Measurements from ENCODE around the gene HMCN2. TPM values are rescaled to one million over a fixed set of nuclear protein-coding genes. Genes with fewer than 3 reads are reported as not detected.

Gene HMCN2
- polyA plus RNA-seq, 2 of the 4 experiments (the other 2 are of a cell fraction) = 0.01 TPM; not detected in 1

DNA sequence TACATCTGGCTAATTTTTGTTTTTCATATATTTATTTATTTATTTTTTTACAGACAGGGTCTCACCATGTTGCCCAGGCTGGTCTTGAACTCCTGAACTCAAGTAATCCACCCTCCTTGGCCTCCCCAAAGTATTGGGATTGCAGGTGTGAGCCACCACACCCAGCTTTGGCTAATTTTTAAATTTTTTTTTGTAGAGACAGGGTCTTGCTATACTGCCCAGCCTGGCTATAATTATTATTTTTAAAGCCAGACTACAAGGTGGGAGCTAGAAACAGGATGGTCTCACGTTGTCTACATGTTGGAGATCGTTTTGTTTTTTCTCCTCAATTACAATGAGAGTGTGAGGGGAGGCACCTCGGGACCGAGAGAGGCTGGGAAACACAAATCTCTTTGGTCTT is 203.0 kb downstream of the HMCN2 start:
- H3K4me1 ChIP-seq = no peaks in the 10 kb centered on the region
- ATAC-seq (no peak), DNase-seq (ENCODE audit: low read depth in 1 of 2, low spot score in 1 of 2) (no peak), FAIRE-seq (no peak)
- H3K9me3 ChIP-seq = no peaks in the 10 kb centered on the region
- ChIA-PET CTCF (interaction anchor here (17.4 kb wide), 1 partner anchor 215 kb away, joined by 453 read pairs; no protein-coding TSS in a partner anchor), POLR2A (no interaction called here)
- TF ChIP-seq HOXB5 (CRISPR knock-in tag; IDR thresholded peaks at IDR 0.05) (no peak), CBX8 (IDR thresholded peaks at IDR 0.05) (no peak), SREBF2 (IDR thresholded peaks at IDR 0.05) (no peak), CHD4 (IDR thresholded peaks at IDR 0.05; ENCODE audit: borderline replicate concordance) (no peak), FOSB (CRISPR knock-in tag; IDR thresholded peaks at IDR 0.05) (no peak), FOSL2 (IDR thresholded peaks at IDR 0.05) (no peak), FOSL2 (CRISPR knock-in tag; IDR thresholded peaks at IDR 0.05) (no peak), ZFP36 (IDR thresholded peaks at IDR 0.05; ENCODE audit: borderline replicate concordance, partially characterized antibody) (no peak), RAD21 (conservative IDR thresholded peaks at IDR 0.05 in 1 of 2, IDR thresholded peaks at IDR 0.05 in 1 of 2) (no peak)
- no peak overlapping the region for H3K27ac ChIP-seq
- WGBS (ENCODE audit: missing lambda C conversion rate) = 31% methylated on average over 4 of the region's 4 CpGs
- no peak overlapping the region for H3K4me3 ChIP-seq
- no peak overlapping the region for H3K4me2 ChIP-seq

DNA sequence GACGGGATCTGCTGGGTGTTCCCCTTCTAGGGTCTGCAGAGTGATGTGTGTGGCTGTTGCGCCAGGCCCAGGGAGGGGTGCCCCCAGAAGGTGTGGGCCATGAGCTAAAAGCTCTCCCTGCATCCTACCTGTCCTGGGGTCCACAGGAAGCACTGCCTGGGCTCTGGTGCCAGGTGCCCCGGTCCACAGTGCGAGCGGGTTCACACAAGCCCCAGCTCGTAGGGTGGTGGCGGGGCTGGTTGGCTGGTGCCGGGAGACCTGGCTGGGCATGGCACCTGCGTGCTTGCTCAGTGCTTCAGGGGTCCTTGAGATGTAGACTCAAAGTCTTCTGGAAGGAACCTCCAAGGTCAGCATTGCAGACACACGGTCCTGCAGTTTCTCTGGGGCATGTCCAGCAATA is 204.7 kb downstream of the HMCN2 start:
- FAIRE-seq (no peak), DNase-seq (ENCODE audit: low read depth in 1 of 2, low spot score in 1 of 2) (no peak), ATAC-seq (no peak)
- ChIA-PET CTCF (interaction anchor here (6.7 to 17.4 kb wide), 2 partner anchors 9 to 213 kb away, joined by 56 to 453 read pairs; no protein-coding TSS in a partner anchor), POLR2A (no interaction called here)
- H3K9me3 ChIP-seq = no peaks in the 10 kb centered on the region
- WGBS (ENCODE audit: missing lambda C conversion rate) = 75% methylated on average over 9 of the region's 10 CpGs
- H3K4me2 ChIP-seq = no peak overlapping the region
- no peak overlapping the region for H3K27ac ChIP-seq
- no peaks in the 10 kb centered on the region for H3K4me1 ChIP-seq
- no peak overlapping the region for H3K4me3 ChIP-seq
- no peak for TF ChIP-seq KDM5A (IDR thresholded peaks at IDR 0.05)
- TF ChIP-seq, protein P1, sequence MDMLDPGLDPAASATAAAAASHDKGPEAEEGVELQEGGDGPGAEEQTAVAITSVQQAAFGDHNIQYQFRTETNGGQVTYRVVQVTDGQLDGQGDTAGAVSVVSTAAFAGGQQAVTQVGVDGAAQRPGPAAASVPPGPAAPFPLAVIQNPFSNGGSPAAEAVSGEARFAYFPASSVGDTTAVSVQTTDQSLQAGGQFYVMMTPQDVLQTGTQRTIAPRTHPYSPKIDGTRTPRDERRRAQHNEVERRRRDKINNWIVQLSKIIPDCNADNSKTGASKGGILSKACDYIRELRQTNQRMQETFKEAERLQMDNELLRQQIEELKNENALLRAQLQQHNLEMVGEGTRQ (IDR thresholded peaks at IDR 0.05) = no peak
- TF ChIP-seq, protein P2, sequence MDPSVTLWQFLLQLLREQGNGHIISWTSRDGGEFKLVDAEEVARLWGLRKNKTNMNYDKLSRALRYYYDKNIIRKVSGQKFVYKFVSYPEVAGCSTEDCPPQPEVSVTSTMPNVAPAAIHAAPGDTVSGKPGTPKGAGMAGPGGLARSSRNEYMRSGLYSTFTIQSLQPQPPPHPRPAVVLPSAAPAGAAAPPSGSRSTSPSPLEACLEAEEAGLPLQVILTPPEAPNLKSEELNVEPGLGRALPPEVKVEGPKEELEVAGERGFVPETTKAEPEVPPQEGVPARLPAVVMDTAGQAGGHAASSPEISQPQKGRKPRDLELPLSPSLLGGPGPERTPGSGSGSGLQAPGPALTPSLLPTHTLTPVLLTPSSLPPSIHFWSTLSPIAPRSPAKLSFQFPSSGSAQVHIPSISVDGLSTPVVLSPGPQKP (IDR thresholded peaks at IDR 0.05; ENCODE audit: low read depth, low read length) = no peak
- no peak for TF ChIP-seq NFE2L2 (conservative IDR thresholded peaks at IDR 0.05; ENCODE audit: low read length)
- TF ChIP-seq RFX5 (IDR thresholded peaks at IDR 0.05) = no peak
- no peak for TF ChIP-seq HDAC2 (IDR thresholded peaks at IDR 0.05)
- TF ChIP-seq EHF (CRISPR knock-in tag; IDR thresholded peaks at IDR 0.05) = no peak
- no peak for TF ChIP-seq FOXS1 (CRISPR knock-in tag; IDR thresholded peaks at IDR 0.05)
- TF ChIP-seq, protein P3, sequence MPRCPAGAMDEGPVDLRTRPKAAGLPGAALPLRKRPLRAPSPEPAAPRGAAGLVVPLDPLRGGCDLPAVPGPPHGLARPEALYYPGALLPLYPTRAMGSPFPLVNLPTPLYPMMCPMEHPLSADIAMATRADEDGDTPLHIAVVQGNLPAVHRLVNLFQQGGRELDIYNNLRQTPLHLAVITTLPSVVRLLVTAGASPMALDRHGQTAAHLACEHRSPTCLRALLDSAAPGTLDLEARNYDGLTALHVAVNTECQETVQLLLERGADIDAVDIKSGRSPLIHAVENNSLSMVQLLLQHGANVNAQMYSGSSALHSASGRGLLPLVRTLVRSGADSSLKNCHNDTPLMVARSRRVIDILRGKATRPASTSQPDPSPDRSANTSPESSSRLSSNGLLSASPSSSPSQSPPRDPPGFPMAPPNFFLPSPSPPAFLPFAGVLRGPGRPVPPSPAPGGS (IDR thresholded peaks at IDR 0.05) = no peak
- TF ChIP-seq, protein P4, sequence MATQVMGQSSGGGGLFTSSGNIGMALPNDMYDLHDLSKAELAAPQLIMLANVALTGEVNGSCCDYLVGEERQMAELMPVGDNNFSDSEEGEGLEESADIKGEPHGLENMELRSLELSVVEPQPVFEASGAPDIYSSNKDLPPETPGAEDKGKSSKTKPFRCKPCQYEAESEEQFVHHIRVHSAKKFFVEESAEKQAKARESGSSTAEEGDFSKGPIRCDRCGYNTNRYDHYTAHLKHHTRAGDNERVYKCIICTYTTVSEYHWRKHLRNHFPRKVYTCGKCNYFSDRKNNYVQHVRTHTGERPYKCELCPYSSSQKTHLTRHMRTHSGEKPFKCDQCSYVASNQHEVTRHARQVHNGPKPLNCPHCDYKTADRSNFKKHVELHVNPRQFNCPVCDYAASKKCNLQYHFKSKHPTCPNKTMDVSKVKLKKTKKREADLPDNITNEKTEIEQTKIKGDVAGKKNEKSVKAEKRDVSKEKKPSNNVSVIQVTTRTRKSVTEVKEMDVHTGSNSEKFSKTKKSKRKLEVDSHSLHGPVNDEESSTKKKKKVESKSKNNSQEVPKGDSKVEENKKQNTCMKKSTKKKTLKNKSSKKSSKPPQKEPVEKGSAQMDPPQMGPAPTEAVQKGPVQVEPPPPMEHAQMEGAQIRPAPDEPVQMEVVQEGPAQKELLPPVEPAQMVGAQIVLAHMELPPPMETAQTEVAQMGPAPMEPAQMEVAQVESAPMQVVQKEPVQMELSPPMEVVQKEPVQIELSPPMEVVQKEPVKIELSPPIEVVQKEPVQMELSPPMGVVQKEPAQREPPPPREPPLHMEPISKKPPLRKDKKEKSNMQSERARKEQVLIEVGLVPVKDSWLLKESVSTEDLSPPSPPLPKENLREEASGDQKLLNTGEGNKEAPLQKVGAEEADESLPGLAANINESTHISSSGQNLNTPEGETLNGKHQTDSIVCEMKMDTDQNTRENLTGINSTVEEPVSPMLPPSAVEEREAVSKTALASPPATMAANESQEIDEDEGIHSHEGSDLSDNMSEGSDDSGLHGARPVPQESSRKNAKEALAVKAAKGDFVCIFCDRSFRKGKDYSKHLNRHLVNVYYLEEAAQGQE (IDR thresholded peaks at IDR 0.05) = no peak
- TF ChIP-seq HOXA7 (CRISPR knock-in tag; IDR thresholded peaks at IDR 0.05) = no peak
- no peak for TF ChIP-seq CBX8 (IDR thresholded peaks at IDR 0.05)
- TF ChIP-seq, protein P5, sequence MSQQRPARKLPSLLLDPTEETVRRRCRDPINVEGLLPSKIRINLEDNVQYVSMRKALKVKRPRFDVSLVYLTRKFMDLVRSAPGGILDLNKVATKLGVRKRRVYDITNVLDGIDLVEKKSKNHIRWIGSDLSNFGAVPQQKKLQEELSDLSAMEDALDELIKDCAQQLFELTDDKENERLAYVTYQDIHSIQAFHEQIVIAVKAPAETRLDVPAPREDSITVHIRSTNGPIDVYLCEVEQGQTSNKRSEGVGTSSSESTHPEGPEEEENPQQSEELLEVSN (IDR thresholded peaks at IDR 0.05; ENCODE audit: borderline replicate concordance, low read depth) = no peak
- TF ChIP-seq, protein P6, sequence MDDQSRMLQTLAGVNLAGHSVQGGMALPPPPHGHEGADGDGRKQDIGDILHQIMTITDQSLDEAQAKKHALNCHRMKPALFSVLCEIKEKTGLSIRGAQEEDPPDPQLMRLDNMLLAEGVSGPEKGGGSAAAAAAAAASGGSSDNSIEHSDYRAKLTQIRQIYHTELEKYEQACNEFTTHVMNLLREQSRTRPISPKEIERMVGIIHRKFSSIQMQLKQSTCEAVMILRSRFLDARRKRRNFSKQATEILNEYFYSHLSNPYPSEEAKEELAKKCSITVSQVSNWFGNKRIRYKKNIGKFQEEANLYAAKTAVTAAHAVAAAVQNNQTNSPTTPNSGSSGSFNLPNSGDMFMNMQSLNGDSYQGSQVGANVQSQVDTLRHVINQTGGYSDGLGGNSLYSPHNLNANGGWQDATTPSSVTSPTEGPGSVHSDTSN (IDR thresholded peaks at IDR 0.05) = no peak
